Measurements from ENCODE around the gene UBALD1.

Gene UBALD1

GRCh38 chr16:4586291-4586690 is 28.4 kb downstream of the UBALD1 start:
- TF ChIP-seq EZH2 (IDR thresholded peaks at IDR 0.05; ENCODE audit: borderline replicate concordance, low read length) (no peak), CTCF (IDR thresholded peaks at IDR 0.05; ENCODE audit: low read length) (no peak)
- Histone ChIP-seq H2AFZ (ENCODE audit: low read length) (no peak overlapping the region), H4K20me1 (ENCODE audit: insufficient read depth, low read length) (no peaks in the 10 kb centered on the region), H3K36me3 (ENCODE audit: insufficient read depth, low read length) (no peaks in the 10 kb centered on the region; the same call in 1 of the 2 replicates), H3K4me3 (ENCODE audit: low read depth, low read length, poor library complexity, severe bottlenecking) (no peak overlapping the region), H3K9me2 (ENCODE audit: low read depth, low read length) (no peaks in the 10 kb centered on the region), H3F3A (ENCODE audit: insufficient read depth, low read length) (no peaks in the 10 kb centered on the region), H3K4me2 (ENCODE audit: low read length) (no peak overlapping the region), H3K9me3 (ENCODE audit: low read length) (0 out of 2 replicates have a peak, but pooled peaks cover 5% of the 10 kb centered on the region), H3K27me3 (ENCODE audit: insufficient read depth, low read length) (peaks cover 15% of the 10 kb centered on the region; the same call in 1 of the 2 replicates), H3K27ac (ENCODE audit: low read depth, low read length, poor library complexity, severe bottlenecking) (no peak overlapping the region), H3K4me1 (ENCODE audit: insufficient read depth, low read length, severe bottlenecking) (no peaks in the 10 kb centered on the region), H3K79me2 (ENCODE audit: insufficient read depth, low read length) (no peaks in the 10 kb centered on the region), H3K9ac (ENCODE audit: low read length) (no peak overlapping the region)

GRCh38 chr16:4583906-4584305 is 30.8 kb downstream of the UBALD1 start:
- no peak for TF ChIP-seq EZH2 (IDR thresholded peaks at IDR 0.05; ENCODE audit: borderline replicate concordance, low read length)
- no peak for TF ChIP-seq CTCF (IDR thresholded peaks at IDR 0.05; ENCODE audit: low read length)
- Histone ChIP-seq H3K79me2 (ENCODE audit: insufficient read depth, low read length) (no peaks in the 10 kb centered on the region), H3K9ac (ENCODE audit: low read length) (no peak overlapping the region), H3F3A (ENCODE audit: insufficient read depth, low read length) (no peaks in the 10 kb centered on the region), H2AFZ (ENCODE audit: low read length) (no peak overlapping the region), H3K9me2 (ENCODE audit: low read depth, low read length) (no peaks in the 10 kb centered on the region), H3K9me3 (ENCODE audit: low read length) (0 out of 2 replicates have a peak, but pooled peaks cover 5% of the 10 kb centered on the region), H3K27ac (ENCODE audit: low read depth, low read length, poor library complexity, severe bottlenecking) (no peak overlapping the region), H3K4me1 (ENCODE audit: insufficient read depth, low read length, severe bottlenecking) (no peaks in the 10 kb centered on the region), H4K20me1 (ENCODE audit: insufficient read depth, low read length) (no peaks in the 10 kb centered on the region), H3K4me3 (ENCODE audit: low read depth, low read length, poor library complexity, severe bottlenecking) (no peak overlapping the region), H3K27me3 (ENCODE audit: insufficient read depth, low read length) (peaks cover 13% of the 10 kb centered on the region; the same call in 1 of the 2 replicates), H3K36me3 (ENCODE audit: insufficient read depth, low read length) (no peaks in the 10 kb centered on the region; the same call in 1 of the 2 replicates), H3K4me2 (ENCODE audit: low read length) (no peak overlapping the region)

- H2AFZ ChIP-seq (ENCODE audit: low read length): no peak overlapping the region
- H3K27ac ChIP-seq (ENCODE audit: low read depth, low read length, poor library complexity, severe bottlenecking): no peak overlapping the region
- H3F3A ChIP-seq (ENCODE audit: insufficient read depth, low read length): no peaks in the 10 kb centered on the region
Measured at GRCh38 chr16:4580250-4580649, 34.4 kb downstream of the UBALD1 start.

More at GRCh38 chr16:4580250-4580649, 34.4 kb downstream of the UBALD1 start:
- Histone ChIP-seq H3K27me3 (ENCODE audit: insufficient read depth, low read length) (peaks cover 7% of the 10 kb centered on the region; the same call in 1 of the 2 replicates), H3K79me2 (ENCODE audit: insufficient read depth, low read length) (no peaks in the 10 kb centered on the region), H3K4me3 (ENCODE audit: low read depth, low read length, poor library complexity, severe bottlenecking) (no peak overlapping the region), H3K4me2 (ENCODE audit: low read length) (no peak overlapping the region), H3K36me3 (ENCODE audit: insufficient read depth, low read length) (no peaks in the 10 kb centered on the region), H4K20me1 (ENCODE audit: insufficient read depth, low read length) (no peaks in the 10 kb centered on the region), H3K9me2 (ENCODE audit: low read depth, low read length) (no peaks in the 10 kb centered on the region), H3K4me1 (ENCODE audit: insufficient read depth, low read length, severe bottlenecking) (no peaks in the 10 kb centered on the region), H3K9ac (ENCODE audit: low read length) (no peak overlapping the region), H3K9me3 (ENCODE audit: low read length) (no peaks in the 10 kb centered on the region)
- TF ChIP-seq CTCF (IDR thresholded peaks at IDR 0.05; ENCODE audit: low read length) (no peak), EZH2 (IDR thresholded peaks at IDR 0.05; ENCODE audit: borderline replicate concordance, low read length) (no peak)
